ENCODE measurements around the gene C19orf73.

C19orf73 gene

GRCh38 chr19:49098795-49099194 lies 20.1 kb downstream of the C19orf73 start:
- peaks cover 10% of the 10 kb centered on the region for H3K4me1 ChIP-seq (ENCODE audit: low read depth, poor library complexity, severe bottlenecking)
- H3K27me3 ChIP-seq (ENCODE audit: insufficient read depth, low read depth), result no peaks in the 10 kb centered on the region
- H3K36me3 ChIP-seq (ENCODE audit: insufficient read depth), result no peaks in the 10 kb centered on the region; the same call in 1 of the 2 replicates
- no peak overlapping the region for H3K9ac ChIP-seq
- H3K27ac ChIP-seq, result no peak overlapping the region
- no peak overlapping the region for H3K4me3 ChIP-seq (IDR thresholded peaks at IDR 0.05; ENCODE audit: insufficient read depth, low read depth, low read length)
- H3K79me2 ChIP-seq (ENCODE audit: insufficient read depth, low read depth), result peaks cover 18% of the 10 kb centered on the region
- no peak overlapping the region for H2AFZ ChIP-seq (ENCODE audit: low read depth)
- TF ChIP-seq, protein P1, sequence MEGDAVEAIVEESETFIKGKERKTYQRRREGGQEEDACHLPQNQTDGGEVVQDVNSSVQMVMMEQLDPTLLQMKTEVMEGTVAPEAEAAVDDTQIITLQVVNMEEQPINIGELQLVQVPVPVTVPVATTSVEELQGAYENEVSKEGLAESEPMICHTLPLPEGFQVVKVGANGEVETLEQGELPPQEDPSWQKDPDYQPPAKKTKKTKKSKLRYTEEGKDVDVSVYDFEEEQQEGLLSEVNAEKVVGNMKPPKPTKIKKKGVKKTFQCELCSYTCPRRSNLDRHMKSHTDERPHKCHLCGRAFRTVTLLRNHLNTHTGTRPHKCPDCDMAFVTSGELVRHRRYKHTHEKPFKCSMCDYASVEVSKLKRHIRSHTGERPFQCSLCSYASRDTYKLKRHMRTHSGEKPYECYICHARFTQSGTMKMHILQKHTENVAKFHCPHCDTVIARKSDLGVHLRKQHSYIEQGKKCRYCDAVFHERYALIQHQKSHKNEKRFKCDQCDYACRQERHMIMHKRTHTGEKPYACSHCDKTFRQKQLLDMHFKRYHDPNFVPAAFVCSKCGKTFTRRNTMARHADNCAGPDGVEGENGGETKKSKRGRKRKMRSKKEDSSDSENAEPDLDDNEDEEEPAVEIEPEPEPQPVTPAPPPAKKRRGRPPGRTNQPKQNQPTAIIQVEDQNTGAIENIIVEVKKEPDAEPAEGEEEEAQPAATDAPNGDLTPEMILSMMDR (conservative IDR thresholded peaks at IDR 0.05; ENCODE audit: low read depth, low read length), result no peak
- H4K20me1 ChIP-seq (ENCODE audit: insufficient read depth), result peaks cover 7% of the 10 kb centered on the region; the same call in 1 of the 2 replicates
- no peak overlapping the region for H3K4me2 ChIP-seq

DNA sequence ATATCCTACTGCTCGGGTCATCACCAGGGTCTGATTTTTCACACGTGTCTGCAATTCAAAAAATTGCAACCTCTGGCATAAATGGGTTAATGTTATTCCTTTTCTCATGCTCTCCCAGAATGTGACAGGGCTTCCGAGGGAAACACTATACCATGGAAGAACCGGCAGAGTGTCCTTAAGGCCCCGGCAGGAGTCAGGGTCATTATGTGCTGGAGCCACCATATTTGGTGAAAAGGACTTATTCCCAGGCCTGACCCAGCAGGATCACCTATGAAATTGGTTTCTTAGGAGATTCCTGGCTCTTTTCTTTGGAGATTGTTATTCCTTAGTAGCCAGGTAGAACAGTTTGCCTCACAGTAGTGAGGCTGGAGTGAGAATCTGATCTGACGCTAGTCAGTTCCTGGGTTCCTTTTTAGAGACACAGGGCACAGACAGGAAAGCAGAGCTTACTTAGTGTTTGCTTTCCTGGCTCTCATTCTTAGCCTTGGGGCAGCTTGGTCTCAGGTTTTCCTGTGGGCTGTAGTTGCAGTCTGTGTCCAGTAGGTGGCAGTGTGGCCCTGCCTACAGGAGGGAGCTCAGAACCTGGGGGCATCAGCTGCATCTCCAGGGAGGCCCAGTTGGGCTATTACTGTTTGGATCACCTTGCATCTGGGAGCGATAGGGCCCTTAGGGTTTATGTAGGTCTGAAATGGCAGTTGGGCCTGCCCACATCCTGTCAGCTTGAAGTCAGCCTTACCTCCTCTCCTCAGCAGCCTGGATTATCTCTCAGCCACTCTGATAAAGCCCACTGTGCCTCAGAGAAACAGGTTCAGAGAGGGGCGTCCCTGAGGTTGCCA lies 21.3 kb downstream of the C19orf73 start:
- no peak overlapping the region for H2AFZ ChIP-seq (ENCODE audit: low read depth)
- no peak overlapping the region for H3K9ac ChIP-seq
- TF ChIP-seq, protein P1 (conservative IDR thresholded peaks at IDR 0.05; ENCODE audit: low read depth, low read length), result peak; percentile 99
- H3K4me3 ChIP-seq (IDR thresholded peaks at IDR 0.05; ENCODE audit: insufficient read depth, low read depth, low read length), result no peak overlapping the region
- H3K36me3 ChIP-seq (ENCODE audit: insufficient read depth), result peaks cover 4% of the 10 kb centered on the region; the same call in 1 of the 2 replicates
- peaks cover 18% of the 10 kb centered on the region for H3K79me2 ChIP-seq (ENCODE audit: insufficient read depth, low read depth)
- H3K4me1 ChIP-seq (ENCODE audit: low read depth, poor library complexity, severe bottlenecking), result peaks cover 10% of the 10 kb centered on the region
- no peak overlapping the region for H3K4me2 ChIP-seq
- no peak overlapping the region for H3K27ac ChIP-seq
- H3K27me3 ChIP-seq (ENCODE audit: insufficient read depth, low read depth), result no peaks in the 10 kb centered on the region
- peaks cover 7% of the 10 kb centered on the region; the same call in 1 of the 2 replicates for H4K20me1 ChIP-seq (ENCODE audit: insufficient read depth)

- TF ChIP-seq, protein P1 (conservative IDR thresholded peaks at IDR 0.05; ENCODE audit: low read depth, low read length), result no peak
- Histone ChIP-seq H3K27ac (no peak overlapping the region), H3K4me3 (IDR thresholded peaks at IDR 0.05; ENCODE audit: insufficient read depth, low read depth, low read length) (no peak overlapping the region), H4K20me1 (ENCODE audit: insufficient read depth) (peaks cover 12% of the 10 kb centered on the region), H3K9ac (no peak overlapping the region), H2AFZ (ENCODE audit: low read depth) (no peak overlapping the region), H3K27me3 (ENCODE audit: insufficient read depth, low read depth) (no peaks in the 10 kb centered on the region), H3K4me2 (no peak overlapping the region), H3K4me1 (ENCODE audit: low read depth, poor library complexity, severe bottlenecking) (peaks cover 32% of the 10 kb centered on the region), H3K36me3 (ENCODE audit: insufficient read depth) (peaks cover 18% of the 10 kb centered on the region; the same call in 1 of the 2 replicates), H3K79me2 (ENCODE audit: insufficient read depth, low read depth) (peaks cover 40% of the 10 kb centered on the region)
These were observed 24.1 kb downstream of the C19orf73 start for GRCh38 chr19:49094505-49095482.

GRCh38 chr19:49092686-49093085 lies 26.3 kb downstream of the C19orf73 start:
- H2AFZ ChIP-seq (ENCODE audit: low read depth), result no peak overlapping the region
- peaks cover 23% of the 10 kb centered on the region for H4K20me1 ChIP-seq (ENCODE audit: insufficient read depth)
- H3K4me3 ChIP-seq (IDR thresholded peaks at IDR 0.05; ENCODE audit: insufficient read depth, low read depth, low read length), result no peak overlapping the region
- no peak overlapping the region for H3K9ac ChIP-seq
- no peak overlapping the region for H3K27ac ChIP-seq
- no peaks in the 10 kb centered on the region for H3K27me3 ChIP-seq (ENCODE audit: insufficient read depth, low read depth)
- H3K36me3 ChIP-seq (ENCODE audit: insufficient read depth), result peaks cover 23% of the 10 kb centered on the region; the same call in 1 of the 2 replicates
- H3K4me2 ChIP-seq, result no peak overlapping the region
- H3K4me1 ChIP-seq (ENCODE audit: low read depth, poor library complexity, severe bottlenecking), result peaks cover 30% of the 10 kb centered on the region
- H3K79me2 ChIP-seq (ENCODE audit: insufficient read depth, low read depth), result peaks cover 50% of the 10 kb centered on the region
- TF ChIP-seq, protein P1 (conservative IDR thresholded peaks at IDR 0.05; ENCODE audit: low read depth, low read length), result no peak
